Subcutaneous abdominal adipose tissue (tissue), 5 donors: Measurements from ENCODE around the gene ORC1.
"Not testable (repeated sequence)": the region's sequence is repeated elsewhere in the genome, so short reads cannot be mapped to it uniquely, and the experiment has no call there.

Experiments
- H3K27ac ChIP-seq: one replicate; pipeline ENCODE4 v1.7.0; 2013; ENCODE audit warnings: low read depth, mild to moderate bottlenecking, inconsistent platforms, low read length, moderate library complexity
- H3K27me3 ChIP-seq, 5 donors: one replicate each; pipeline ENCODE4 v1.7.0; 2013; ENCODE audit warnings: low read length in 5 of 5, inconsistent platforms in 1 of 5; ENCODE audit not compliant: control insufficient read depth in 5 of 5, insufficient read depth in 4 of 5
- H3K36me3 ChIP-seq, 5 donors: one replicate each; pipeline ENCODE4 v1.7.0; 2013; ENCODE audit warnings: low read length in 5 of 5; ENCODE audit not compliant: control insufficient read depth in 5 of 5, insufficient read depth in 5 of 5
- H3K4me1 ChIP-seq, 5 donors: one replicate each; pipeline ENCODE4 v1.7.0; 2013; ENCODE audit warnings: low read length in 5 of 5, mild to moderate bottlenecking in 3 of 5, moderate library complexity in 1 of 5; ENCODE audit not compliant: control insufficient read depth in 5 of 5, insufficient read depth in 5 of 5
- H3K4me3 ChIP-seq, 5 donors: one replicate each; pipeline ENCODE4 v1.7.0; 2013; ENCODE audit warnings: low read length in 5 of 5, low read depth in 1 of 5
- H3K9ac ChIP-seq, 5 donors: one replicate each; pipeline ENCODE4 v1.7.0; 2013; ENCODE audit warnings: low read length in 5 of 5, mild to moderate bottlenecking in 4 of 5, moderate library complexity in 3 of 5
- H3K9me3 ChIP-seq, 5 donors: one replicate each; pipeline ENCODE4 v1.7.0; 2013; ENCODE audit warnings: low read length in 5 of 5; ENCODE audit not compliant: control insufficient read depth in 5 of 5
- donor health status: healthy.
- donor health status: healthy.
- donor health status: healthy.
- donor health status: healthy.
- donor health status: healthy.

ORC1 gene

DNA sequence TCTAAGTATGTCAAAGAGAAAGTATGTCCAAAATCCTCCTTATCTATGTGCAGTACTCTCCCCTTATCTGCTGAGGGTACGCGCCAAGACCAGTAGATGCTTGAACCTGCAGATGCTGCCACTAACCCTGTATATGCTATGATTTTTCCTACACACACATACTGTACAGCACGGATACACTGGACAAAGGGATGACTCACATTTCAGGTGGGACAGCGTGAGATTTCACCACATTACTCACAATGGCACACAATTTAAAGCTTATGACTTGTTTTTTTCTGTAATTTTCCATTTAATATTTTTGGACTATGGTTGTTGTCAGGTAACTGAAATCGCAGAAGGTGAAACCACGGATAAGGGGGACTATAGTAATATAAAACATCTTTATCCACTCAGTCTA lies 4.1 kb downstream of the ORC1 start:
- H3K9ac ChIP-seq: no peak overlapping the region
- H3K36me3 ChIP-seq: no peaks in the 10 kb centered on the region
- H3K4me3 ChIP-seq: no peak overlapping the region
- no peaks in the 10 kb centered on the region for H3K27me3 ChIP-seq
- no peaks in the 10 kb centered on the region for H3K9me3 ChIP-seq
- peaks cover 0 to 15% (median 13%) of the 10 kb centered on the region in 5 donors for H3K4me1 ChIP-seq
- H3K27ac ChIP-seq: no peak overlapping the region

DNA sequence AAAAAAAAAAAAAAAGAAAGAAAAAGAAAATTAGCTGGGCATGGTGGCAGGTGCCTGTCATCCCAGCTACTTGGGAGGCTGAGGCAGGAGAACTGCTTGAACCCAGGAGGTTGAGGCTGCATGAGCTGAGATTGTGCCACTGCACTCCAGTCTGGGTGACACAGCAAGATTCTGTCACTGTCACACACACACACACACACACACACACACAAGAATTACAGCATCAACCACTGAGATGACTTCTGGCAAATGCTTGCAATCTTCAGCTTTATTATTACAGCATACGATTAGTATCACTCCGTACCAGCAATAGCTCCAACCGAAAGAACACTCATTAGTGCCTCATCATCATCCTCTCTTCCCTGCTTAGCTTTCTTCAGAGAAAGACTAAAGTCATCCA lies 4.6 kb downstream of the ORC1 start:
- Histone ChIP-seq H3K27ac (no peak overlapping the region), H3K27me3 (no peaks in the 10 kb centered on the region), H3K4me3 (no peak overlapping the region), H3K9ac (no peak overlapping the region), H3K36me3 (no peaks in the 10 kb centered on the region), H3K4me1 (peaks cover 0 to 10% (median 9%) of the 10 kb centered on the region in 5 donors), H3K9me3 (no peaks in the 10 kb centered on the region)

DNA sequence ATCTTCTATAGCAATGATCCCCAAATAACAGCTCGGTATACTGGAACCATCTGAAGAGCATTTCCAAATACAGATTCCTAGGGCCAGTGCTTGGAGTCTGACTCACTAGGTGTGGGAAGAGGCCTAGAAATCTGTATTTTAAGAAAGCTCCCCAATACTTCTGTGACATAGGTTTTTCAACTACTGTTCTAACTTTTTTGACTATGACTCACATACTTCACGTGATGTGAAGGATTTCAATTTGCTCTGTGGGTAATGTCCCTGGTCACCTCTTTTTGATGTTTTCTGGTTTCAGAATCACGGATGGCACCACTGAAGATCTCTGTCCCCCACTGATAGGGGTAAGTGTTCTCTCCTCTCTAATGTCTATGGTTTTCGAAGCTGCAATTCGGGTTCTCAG lies 11.0 kb downstream of the ORC1 start:
- Histone ChIP-seq H3K9ac (no peak overlapping the region), H3K27ac (no peak overlapping the region), H3K4me3 (no peak overlapping the region), H3K4me1 (no peaks in the 10 kb centered on the region), H3K27me3 (no peaks in the 10 kb centered on the region), H3K36me3 (no peaks in the 10 kb centered on the region), H3K9me3 (no peaks in the 10 kb centered on the region)

DNA sequence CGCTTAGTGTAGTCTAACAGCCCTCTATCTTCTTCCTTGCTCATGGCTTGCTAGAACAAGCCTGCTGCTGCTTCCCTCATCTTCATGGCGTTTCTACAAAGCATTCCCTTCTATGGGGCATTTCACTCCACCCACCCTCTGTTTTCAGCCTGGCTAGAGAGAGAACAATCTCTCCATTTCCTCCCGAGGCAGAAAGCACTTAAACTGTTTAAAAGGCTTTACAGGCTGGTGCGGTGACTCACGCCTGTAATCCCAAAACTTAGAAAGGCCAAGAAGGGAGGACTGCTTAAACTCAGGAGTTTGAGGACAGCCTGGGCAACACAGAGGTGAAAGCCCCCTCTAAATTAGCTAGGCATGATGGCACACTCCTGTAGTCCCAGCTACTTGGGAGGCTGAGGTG lies 17.8 kb downstream of the ORC1 start:
- H3K27ac ChIP-seq: no peak overlapping the region
- no peaks in the 10 kb centered on the region for H3K9me3 ChIP-seq
- no peaks in the 10 kb centered on the region for H3K27me3 ChIP-seq
- no peak overlapping the region for H3K9ac ChIP-seq
- no peak overlapping the region for H3K4me3 ChIP-seq
- H3K4me1 ChIP-seq: no peaks in the 10 kb centered on the region
- H3K36me3 ChIP-seq: peaks cover 0 to 2% (median 0%) of the 10 kb centered on the region in 5 donors

DNA sequence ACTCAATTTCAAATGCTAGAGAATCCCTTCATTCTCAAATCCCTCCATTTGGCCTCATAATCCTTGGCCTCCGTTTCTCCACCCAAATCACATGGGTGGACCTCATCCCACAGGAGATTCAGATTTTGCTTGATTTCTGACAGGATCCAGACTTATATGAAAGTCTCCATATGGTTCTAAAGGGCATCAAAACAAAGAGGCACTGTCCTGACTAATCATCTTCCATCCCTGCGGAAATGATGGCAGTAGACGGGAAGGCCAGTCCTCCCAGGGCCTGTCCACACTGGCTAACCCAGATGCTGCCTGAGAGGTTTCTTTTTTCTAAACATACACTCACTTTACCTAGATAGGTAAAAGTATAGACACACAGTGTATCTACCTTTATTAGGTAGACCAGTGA lies 18.8 kb downstream of the ORC1 start:
- H3K4me3 ChIP-seq: no peak overlapping the region
- no peak overlapping the region for H3K9ac ChIP-seq
- H3K36me3 ChIP-seq: peaks cover 0 to 2% (median 0%) of the 10 kb centered on the region in 5 donors
- no peaks in the 10 kb centered on the region for H3K27me3 ChIP-seq
- H3K4me1 ChIP-seq: no peaks in the 10 kb centered on the region
- H3K9me3 ChIP-seq: no peaks in the 10 kb centered on the region
- no peak overlapping the region for H3K27ac ChIP-seq

DNA sequence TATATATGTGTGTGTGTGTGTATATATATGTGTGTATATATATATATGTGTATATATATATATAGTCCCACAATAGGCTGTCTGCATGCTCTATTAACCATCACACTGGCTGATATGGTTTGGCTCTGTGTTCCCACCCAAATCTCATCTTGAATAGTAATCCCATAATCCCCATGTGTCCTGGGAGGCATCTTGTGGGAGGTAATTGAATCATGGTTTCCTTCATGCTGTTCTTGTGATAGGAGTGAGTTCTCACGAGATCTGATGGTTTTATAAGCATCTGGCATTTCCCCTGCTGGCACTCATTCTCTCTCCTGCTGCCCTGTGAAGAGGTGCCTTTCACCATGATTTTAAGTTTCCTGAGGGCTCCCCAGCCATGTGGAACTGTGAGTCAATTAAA lies 34.4 kb downstream of the ORC1 start:
- H3K4me1 ChIP-seq: peaks cover 2 to 23% (median 13%) of the 10 kb centered on the region in 5 donors
- not testable (repeated sequence) for H3K27me3 ChIP-seq, H3K4me3 ChIP-seq, H3K36me3 ChIP-seq, H3K9ac ChIP-seq, H3K9me3 ChIP-seq, H3K27ac ChIP-seq

DNA sequence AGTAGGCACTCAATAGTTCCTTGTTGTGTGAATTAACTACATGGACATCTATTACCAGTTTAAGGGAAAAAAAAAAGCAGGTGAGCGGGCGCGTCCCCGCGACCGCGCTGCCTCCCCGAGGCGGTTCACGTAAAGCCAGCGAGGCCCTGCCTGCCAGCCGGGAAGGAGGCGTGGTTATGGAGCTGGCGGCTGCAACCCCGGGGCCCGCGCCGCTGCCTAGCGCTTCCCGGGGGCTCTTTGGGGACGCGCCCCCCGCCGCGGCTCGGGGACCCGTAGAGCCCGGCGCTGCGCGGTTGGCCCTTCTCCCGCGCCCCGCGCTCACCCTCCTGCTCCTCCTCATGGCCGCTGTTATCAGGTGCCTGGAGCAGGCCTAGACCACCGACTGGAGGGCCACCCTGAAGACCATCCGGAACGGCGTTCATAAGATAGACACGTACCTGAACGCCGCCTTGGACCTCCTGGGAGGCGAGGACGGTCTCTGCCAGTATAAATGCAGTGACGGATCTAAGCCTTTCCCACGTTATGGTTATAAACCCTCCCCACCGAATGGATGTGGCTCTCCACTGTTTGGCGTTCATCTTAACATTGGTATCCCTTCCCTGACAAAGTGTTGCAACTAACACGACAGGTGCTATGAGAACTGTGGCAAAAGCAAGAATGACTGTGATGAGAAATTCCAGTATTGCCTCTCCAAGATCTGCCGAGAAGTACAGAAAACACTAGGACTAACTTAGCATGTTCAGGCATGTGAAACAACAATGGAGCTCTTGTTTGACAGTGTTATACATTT lies 35.6 kb downstream of the ORC1 start:
- Histone ChIP-seq H3K9me3 (no peaks in the 10 kb centered on the region), H3K4me1 (peaks cover 5 to 30% (median 18%) of the 10 kb centered on the region in 5 donors), H3K36me3 (peaks cover 0 to 3% (median 0%) of the 10 kb centered on the region in 5 donors), H3K9ac (peak overlapping the region in 1 of 5 donors; percentile 35), H3K27me3 (no peaks in the 10 kb centered on the region), H3K4me3 (peak overlapping the region; percentile 40 to 67 (median 44)), H3K27ac (no peak overlapping the region)

DNA sequence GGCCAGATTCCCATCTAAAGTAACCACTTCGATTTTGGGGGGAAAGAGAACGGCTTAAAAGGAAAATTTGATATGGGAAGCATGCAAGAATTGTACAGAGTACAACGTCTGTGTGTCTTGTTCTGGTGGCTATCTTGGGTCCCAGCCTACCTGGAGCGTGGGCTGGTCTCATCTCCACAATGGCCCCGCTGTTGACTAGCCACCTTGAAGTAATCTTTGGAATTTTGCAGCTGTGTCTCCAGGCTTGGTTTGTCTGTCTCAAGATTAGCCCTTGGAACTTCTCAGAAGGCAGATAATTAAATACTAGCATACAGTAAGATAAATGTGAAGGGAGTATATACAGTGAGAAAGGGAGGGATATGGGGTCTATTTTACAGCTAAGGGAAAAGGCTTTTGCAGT lies 37.0 kb downstream of the ORC1 start:
- Histone ChIP-seq H3K4me3 (no peak overlapping the region), H3K27ac (no peak overlapping the region), H3K9ac (no peak overlapping the region), H3K4me1 (peaks cover 5 to 30% (median 18%) of the 10 kb centered on the region in 5 donors), H3K27me3 (no peaks in the 10 kb centered on the region), H3K36me3 (peaks cover 0 to 9% (median 7%) of the 10 kb centered on the region in 5 donors), H3K9me3 (no peaks in the 10 kb centered on the region)

DNA sequence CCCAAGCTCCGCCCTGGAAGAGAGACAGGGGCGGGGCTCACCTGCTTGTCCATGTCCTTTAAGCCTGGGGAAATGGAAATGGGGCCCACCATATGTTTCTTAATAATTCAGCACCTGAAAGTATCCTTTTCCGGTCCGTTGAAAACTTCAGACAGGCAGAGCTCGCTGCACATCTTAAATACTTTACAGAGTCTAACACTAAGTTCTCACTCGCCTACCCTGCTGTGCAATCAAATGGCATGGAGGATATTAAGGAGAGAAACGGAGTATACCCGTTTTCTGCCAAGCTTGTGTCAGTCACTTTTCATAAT lies 37.8 kb downstream of the ORC1 start:
- Histone ChIP-seq H3K36me3 (peaks cover 0 to 16% (median 15%) of the 10 kb centered on the region in 5 donors), H3K9ac (no peak overlapping the region)

DNA sequence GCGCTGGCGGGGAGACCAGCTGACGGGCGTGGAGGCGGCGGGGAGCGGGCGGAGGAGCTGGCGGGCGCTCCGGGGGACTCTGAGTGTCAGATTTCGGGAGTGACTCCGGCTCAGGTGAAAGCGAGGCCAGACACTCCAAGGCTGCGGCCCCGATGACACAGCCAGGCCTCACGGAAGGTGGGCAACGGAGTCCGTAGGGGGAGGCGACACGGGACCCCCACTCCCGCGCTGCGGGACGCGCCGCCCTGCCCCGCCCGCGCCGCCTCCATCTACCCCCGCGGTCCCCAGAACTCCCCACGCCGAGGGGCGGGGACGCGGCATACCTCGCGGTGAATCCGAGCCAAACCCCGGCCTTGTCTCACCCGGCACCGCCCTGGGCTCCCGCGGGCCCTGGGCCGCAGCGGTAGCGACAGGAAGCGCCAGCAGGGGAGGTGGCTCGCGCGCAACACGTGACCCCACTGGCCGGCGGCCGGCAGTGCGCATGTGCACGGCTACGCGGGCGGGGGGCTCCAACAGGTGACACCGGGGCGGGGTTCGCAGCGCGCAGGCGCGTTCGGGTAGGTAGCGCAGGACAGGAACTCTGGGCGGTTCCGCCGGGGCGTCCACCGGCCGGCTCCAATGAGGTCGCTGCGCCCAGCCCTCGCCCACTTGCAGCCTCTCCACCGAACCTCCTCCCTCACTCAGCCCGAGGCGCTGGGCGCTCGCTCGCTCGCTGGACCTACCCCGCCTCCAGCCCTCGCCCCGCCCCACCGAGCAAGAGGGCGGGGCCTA lies 38.3 kb downstream of the ORC1 start, which contains the start of gene CC2D1B:
Gene CC2D1B, minus strand, starts transcription at position 460 of the 771 bp plus-strand sequence. CDS start 1,585 bp downstream, outside the sequence.
- peak within 1 kb of the TSS; percentile 86 to 92 (median 87) for H3K4me3 ChIP-seq
- H3K27ac ChIP-seq: peak within 1 kb of the TSS; percentile 86
- peaks cover 5 to 30% (median 18%) of the 10 kb centered on the region in 5 donors for H3K4me1 ChIP-seq
- H3K9ac ChIP-seq: peak within 1 kb of the TSS; percentile 74 to 96 (median 93)
- H3K36me3 ChIP-seq: peaks cover 0 to 21% (median 20%) of the 10 kb centered on the region in 5 donors
- H3K27me3 ChIP-seq: no peaks in the 10 kb centered on the region
- H3K9me3 ChIP-seq: no peaks in the 10 kb centered on the region

More for the DNA sequence above, 37.8 kb downstream of the ORC1 start:
- peak overlapping the region; percentile 41 to 92 (median 86) for H3K4me3 ChIP-seq
- H3K9me3 ChIP-seq: no peaks in the 10 kb centered on the region
- no peaks in the 10 kb centered on the region for H3K27me3 ChIP-seq
- H3K4me1 ChIP-seq: peaks cover 5 to 30% (median 18%) of the 10 kb centered on the region in 5 donors
- peak overlapping the region; percentile 86 for H3K27ac ChIP-seq
